Neural cell (in vitro differentiated cells): ENCODE data around the gene KCNAB2. TPM values are rescaled to one million over a fixed set of nuclear protein-coding genes. Genes with fewer than 3 reads are reported as not detected.

Source experiments
- H2AFZ ChIP-seq: fragments of 200-600, 300-800 bp; sonication (generic), shearing (Covaris generic); 2 replicates; pipeline ENCODE4 v1.6.0; 2014; ENCODE audit warnings: low read depth, mild to moderate bottlenecking, antibody characterized with exemption, low read length, moderate library complexity
- H3F3A ChIP-seq: fragments of 200-600 bp; shearing (Covaris generic); 2 replicates; pipeline ENCODE4 v1.6.1; 2016; ENCODE audit warnings: mild to moderate bottlenecking, moderate library complexity, mixed read lengths, antibody characterized with exemption, low read length; ENCODE audit not compliant: insufficient read depth, poor library complexity, severe bottlenecking
- H3K27ac ChIP-seq: fragments of 200-600, 300-800 bp; sonication (generic), shearing (Covaris generic); 2 replicates; pipeline ENCODE4 v1.5.1; 2014; ENCODE audit warnings: mild to moderate bottlenecking, low read length, moderate library complexity
- H3K27me3 ChIP-seq: fragments of 300-800, 200-600 bp; sonication (generic), shearing (Covaris generic); 2 replicates; pipeline ENCODE4 v1.6.0; 2014; ENCODE audit warnings: mild to moderate bottlenecking, low read depth, low read length, moderate library complexity; ENCODE audit not compliant: insufficient read depth
- H3K36me3 ChIP-seq: fragments of 300-800, 200-600 bp; sonication (generic), shearing (Covaris generic); 2 replicates; pipeline ENCODE4 v1.5.1; 2014; ENCODE audit warnings: mild to moderate bottlenecking, antibody characterized with exemption, low read length, moderate library complexity; ENCODE audit not compliant: insufficient read depth
- H3K4me2 ChIP-seq: fragments of 300-800, 200-600 bp; sonication (generic), shearing (Covaris generic); 2 replicates; pipeline ENCODE4 v1.6.0; 2014; ENCODE audit warnings: mild to moderate bottlenecking, low read length
- H3K4me3 ChIP-seq: fragments of 300-800, 200-600 bp; sonication (generic), shearing (Covaris generic); 2 replicates; pipeline ENCODE4 v1.5.1; 2014; ENCODE audit warnings: mild to moderate bottlenecking, low read length, moderate library complexity
- H3K79me2 ChIP-seq: fragments of 200-600 bp; shearing (Covaris generic); replicated peaks from 2 replicates; pipeline ENCODE4 v1.6.0; 2014; ENCODE audit warnings: mild to moderate bottlenecking, low read length, moderate library complexity; ENCODE audit not compliant: insufficient read depth
- H3K9ac ChIP-seq: fragments of 300-800, 200-600 bp; sonication (generic), shearing (Covaris generic); 2 replicates; pipeline ENCODE4 v1.6.1; 2016; ENCODE audit warnings: mild to moderate bottlenecking, low read length, mixed read lengths
- H3K9me2 ChIP-seq: fragments of 200-600 bp; shearing (Covaris generic); 2 replicates; pipeline ENCODE4 v1.6.1; 2016; ENCODE audit warnings: mild to moderate bottlenecking, low read length, mixed read lengths; ENCODE audit not compliant: insufficient read depth
- H3K9me3 ChIP-seq: fragments of 200-600, 300-800 bp; sonication (generic), shearing (Covaris generic); 2 replicates; pipeline ENCODE4 v1.6.1; 2016; ENCODE audit warnings: mild to moderate bottlenecking, mixed run types, low read length, moderate library complexity, mixed read lengths
- H4K20me1 ChIP-seq: fragments of 200-600 bp; shearing (Covaris generic); 2 replicates; pipeline ENCODE4 v1.6.1; 2016; ENCODE audit warnings: mild to moderate bottlenecking, mixed run types; ENCODE audit not compliant: insufficient read depth
- EP300 ChIP-seq: fragments of 450-650 bp; conservative IDR thresholded peaks from 2 replicates; pipeline ENCODE4 v1.6.1; 2014; ENCODE audit warnings: antibody characterized with exemption, mild to moderate bottlenecking, moderate library complexity; ENCODE audit not compliant: poor library complexity, severe bottlenecking
- EZH2 ChIP-seq: fragments of 200-600, 300-800 bp; shearing (Covaris generic), sonication (generic); IDR thresholded peaks from 2 replicates; pipeline ENCODE4 v1.6.1; 2014; ENCODE audit warnings: antibody characterized with exemption, low read length, borderline replicate concordance, mild to moderate bottlenecking; ENCODE audit not compliant: insufficient read depth, poor library complexity, severe bottlenecking
- MXI1 ChIP-seq: fragments of 450-650 bp; conservative IDR thresholded peaks from 2 replicates; pipeline ENCODE4 v1.6.1; 2014; ENCODE audit warnings: antibody characterized with exemption, mild to moderate bottlenecking; ENCODE audit not compliant: poor library complexity, severe bottlenecking
- POLR2AphosphoS5 ChIP-seq: IDR thresholded peaks from 2 replicates; pipeline ENCODE4 v1.6.1; 2012
- RAD21 ChIP-seq: fragments of 450-650 bp; conservative IDR thresholded peaks from 2 replicates; pipeline ENCODE4 v1.6.1; 2014; ENCODE audit warnings: antibody characterized with exemption, mild to moderate bottlenecking, moderate library complexity
- SMC3 ChIP-seq: fragments of 450-650 bp; conservative IDR thresholded peaks from 2 replicates; pipeline ENCODE4 v1.6.1; 2014; ENCODE audit warnings: antibody characterized with exemption, mild to moderate bottlenecking, moderate library complexity; ENCODE audit not compliant: poor library complexity
- TAF1 ChIP-seq: IDR thresholded peaks from 2 replicates; pipeline ENCODE4 v1.6.1; 2012; ENCODE audit warnings: low read depth
- polyA plus RNA-seq: library from polyadenylated mRNA; depleted of rRNA; stranded (reverse); fragments of >200 nt; gene quantifications from 2 replicates; pipeline ENCODE4 v1.2.3, GENCODE V29; 2014
- TF ChIP-seq, protein P1 (sequence below): IDR thresholded peaks from 2 replicates; pipeline ENCODE4 v1.6.1; 2012; ENCODE audit warnings: borderline replicate concordance
- TF ChIP-seq, protein P2 (sequence below): fragments of 450-650 bp; IDR thresholded peaks from 2 replicates; pipeline ENCODE4 v1.5.1; 2014; ENCODE audit warnings: antibody characterized with exemption, mild to moderate bottlenecking, moderate library complexity; ENCODE audit not compliant: poor library complexity, severe bottlenecking

Gene KCNAB2
- polyA plus RNA-seq, 1 donor from 2014 or later, result 11.7 TPM

DNA sequence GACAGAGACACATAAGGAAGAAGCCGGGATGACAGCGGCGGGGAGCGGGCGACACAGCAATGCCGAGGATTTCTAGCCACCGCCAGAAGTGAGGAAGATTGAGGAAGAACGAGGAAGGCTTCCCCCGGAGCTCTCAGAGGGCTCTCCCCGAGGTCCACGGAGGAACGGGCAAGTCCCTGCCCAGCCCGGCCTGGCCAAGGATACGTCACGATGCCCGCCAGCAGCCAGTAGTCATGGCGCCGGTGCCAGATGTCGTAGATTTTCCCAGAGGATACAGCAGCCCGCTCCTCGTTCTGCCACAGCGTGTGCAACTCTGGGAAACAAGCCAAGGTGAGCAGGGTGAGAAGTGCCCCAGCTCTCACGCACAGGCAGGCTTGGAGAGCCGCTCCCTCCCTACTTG, 65.9 kb downstream of the KCNAB2 start:
- Histone ChIP-seq H3F3A (no peaks in the 10 kb centered on the region), H3K9me3 (no peaks in the 10 kb centered on the region), H3K27ac (no peak overlapping the region), H2AFZ (no peak overlapping the region), H3K36me3 (no peaks in the 10 kb centered on the region), H4K20me1 (no peaks in the 10 kb centered on the region), H3K4me2 (no peak overlapping the region), H3K4me3 (no peak overlapping the region), H3K9ac (no peak overlapping the region), H3K79me2 (no peaks in the 10 kb centered on the region), H3K27me3 (no peaks in the 10 kb centered on the region), H3K9me2 (no peaks in the 10 kb centered on the region)
- TF ChIP-seq POLR2AphosphoS5 (no peak), TAF1 (no peak), EP300 (no peak), MXI1 (no peak), EZH2 (no peak), RAD21 (no peak), SMC3 (no peak)
- TF ChIP-seq, protein P1, sequence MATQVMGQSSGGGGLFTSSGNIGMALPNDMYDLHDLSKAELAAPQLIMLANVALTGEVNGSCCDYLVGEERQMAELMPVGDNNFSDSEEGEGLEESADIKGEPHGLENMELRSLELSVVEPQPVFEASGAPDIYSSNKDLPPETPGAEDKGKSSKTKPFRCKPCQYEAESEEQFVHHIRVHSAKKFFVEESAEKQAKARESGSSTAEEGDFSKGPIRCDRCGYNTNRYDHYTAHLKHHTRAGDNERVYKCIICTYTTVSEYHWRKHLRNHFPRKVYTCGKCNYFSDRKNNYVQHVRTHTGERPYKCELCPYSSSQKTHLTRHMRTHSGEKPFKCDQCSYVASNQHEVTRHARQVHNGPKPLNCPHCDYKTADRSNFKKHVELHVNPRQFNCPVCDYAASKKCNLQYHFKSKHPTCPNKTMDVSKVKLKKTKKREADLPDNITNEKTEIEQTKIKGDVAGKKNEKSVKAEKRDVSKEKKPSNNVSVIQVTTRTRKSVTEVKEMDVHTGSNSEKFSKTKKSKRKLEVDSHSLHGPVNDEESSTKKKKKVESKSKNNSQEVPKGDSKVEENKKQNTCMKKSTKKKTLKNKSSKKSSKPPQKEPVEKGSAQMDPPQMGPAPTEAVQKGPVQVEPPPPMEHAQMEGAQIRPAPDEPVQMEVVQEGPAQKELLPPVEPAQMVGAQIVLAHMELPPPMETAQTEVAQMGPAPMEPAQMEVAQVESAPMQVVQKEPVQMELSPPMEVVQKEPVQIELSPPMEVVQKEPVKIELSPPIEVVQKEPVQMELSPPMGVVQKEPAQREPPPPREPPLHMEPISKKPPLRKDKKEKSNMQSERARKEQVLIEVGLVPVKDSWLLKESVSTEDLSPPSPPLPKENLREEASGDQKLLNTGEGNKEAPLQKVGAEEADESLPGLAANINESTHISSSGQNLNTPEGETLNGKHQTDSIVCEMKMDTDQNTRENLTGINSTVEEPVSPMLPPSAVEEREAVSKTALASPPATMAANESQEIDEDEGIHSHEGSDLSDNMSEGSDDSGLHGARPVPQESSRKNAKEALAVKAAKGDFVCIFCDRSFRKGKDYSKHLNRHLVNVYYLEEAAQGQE, result no peak
- TF ChIP-seq, protein P2, sequence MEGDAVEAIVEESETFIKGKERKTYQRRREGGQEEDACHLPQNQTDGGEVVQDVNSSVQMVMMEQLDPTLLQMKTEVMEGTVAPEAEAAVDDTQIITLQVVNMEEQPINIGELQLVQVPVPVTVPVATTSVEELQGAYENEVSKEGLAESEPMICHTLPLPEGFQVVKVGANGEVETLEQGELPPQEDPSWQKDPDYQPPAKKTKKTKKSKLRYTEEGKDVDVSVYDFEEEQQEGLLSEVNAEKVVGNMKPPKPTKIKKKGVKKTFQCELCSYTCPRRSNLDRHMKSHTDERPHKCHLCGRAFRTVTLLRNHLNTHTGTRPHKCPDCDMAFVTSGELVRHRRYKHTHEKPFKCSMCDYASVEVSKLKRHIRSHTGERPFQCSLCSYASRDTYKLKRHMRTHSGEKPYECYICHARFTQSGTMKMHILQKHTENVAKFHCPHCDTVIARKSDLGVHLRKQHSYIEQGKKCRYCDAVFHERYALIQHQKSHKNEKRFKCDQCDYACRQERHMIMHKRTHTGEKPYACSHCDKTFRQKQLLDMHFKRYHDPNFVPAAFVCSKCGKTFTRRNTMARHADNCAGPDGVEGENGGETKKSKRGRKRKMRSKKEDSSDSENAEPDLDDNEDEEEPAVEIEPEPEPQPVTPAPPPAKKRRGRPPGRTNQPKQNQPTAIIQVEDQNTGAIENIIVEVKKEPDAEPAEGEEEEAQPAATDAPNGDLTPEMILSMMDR, result no peak

DNA sequence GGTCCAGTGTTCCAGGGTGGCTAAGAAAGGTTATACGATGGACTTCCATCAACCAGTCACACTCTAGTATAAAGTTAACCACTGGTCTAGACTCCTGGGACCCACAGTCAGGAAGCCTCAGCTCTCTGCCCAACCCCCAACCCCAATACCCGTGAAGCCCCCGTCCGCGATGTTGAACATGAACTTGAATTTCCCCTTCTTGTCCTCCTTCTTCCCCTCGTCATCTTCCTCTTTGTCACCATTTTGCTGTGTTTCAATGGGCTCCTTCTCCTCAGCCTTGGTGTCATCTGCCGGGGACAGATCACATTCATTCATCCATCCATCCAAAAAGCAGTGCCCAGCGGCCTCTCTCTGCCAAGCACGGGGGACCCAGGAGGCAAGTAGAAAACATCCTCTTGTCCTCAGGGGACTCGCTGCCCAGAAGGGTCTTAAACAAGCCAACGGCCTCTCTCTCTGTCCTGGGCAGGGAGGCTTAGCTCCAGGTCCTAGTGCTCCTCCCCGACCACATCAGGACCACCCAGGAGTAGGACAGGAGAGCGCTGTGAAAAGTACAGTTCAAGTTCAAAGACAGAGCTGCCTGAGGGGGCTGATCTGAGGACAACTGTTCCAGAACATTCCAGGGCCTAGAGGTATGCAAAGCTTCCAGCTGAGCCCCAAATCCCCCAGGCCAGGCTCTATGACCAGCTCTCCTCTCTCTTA, 66.5 kb downstream of the KCNAB2 start:
- H3K9ac ChIP-seq, result no peak overlapping the region
- no peaks in the 10 kb centered on the region for H3K79me2 ChIP-seq
- no peak overlapping the region for H3K4me3 ChIP-seq
- H4K20me1 ChIP-seq, result no peaks in the 10 kb centered on the region
- H3K36me3 ChIP-seq, result no peaks in the 10 kb centered on the region
- no peaks in the 10 kb centered on the region for H3K9me3 ChIP-seq
- H3K9me2 ChIP-seq, result no peaks in the 10 kb centered on the region
- TF ChIP-seq, protein P1, result no peak
- TF ChIP-seq EZH2 (no peak), MXI1 (no peak), EP300 (no peak), POLR2AphosphoS5 (no peak), SMC3 (no peak), TAF1 (no peak), RAD21 (no peak)
- TF ChIP-seq, protein P2, result no peak
- no peak overlapping the region for H2AFZ ChIP-seq
- no peaks in the 10 kb centered on the region for H3K27me3 ChIP-seq
- H3K27ac ChIP-seq, result no peak overlapping the region
- no peak overlapping the region for H3K4me2 ChIP-seq
- no peaks in the 10 kb centered on the region for H3F3A ChIP-seq
